Astrocyte (in vitro differentiated cells and primary cell): ENCODE data around the gene SCNN1A.

Experiments
- CTCF ChIP-seq: IDR thresholded peaks from 2 replicates; pipeline ENCODE4 v1.5.1; 2011; ENCODE audit warnings: low read depth, mild to moderate bottlenecking, inconsistent platforms, low read length, moderate library complexity; ENCODE audit not compliant: insufficient read depth
- EZH2 ChIP-seq: IDR thresholded peaks from 2 replicates; pipeline ENCODE4 v1.6.1; 2012; ENCODE audit warnings: mild to moderate bottlenecking, low read length, inconsistent platforms; ENCODE audit not compliant: insufficient read depth

- TF ChIP-seq CTCF (no peak), EZH2 (no peak)
Measured at GRCh38 chr12:6313326-6313940, 61.9 kb downstream of the SCNN1A start.
